HepG2 (cell line): Measurements from ENCODE around the gene RPGRIP1.

Source experiments
- EZH2 ChIP-seq: conservative IDR thresholded peaks from 2 replicates; pipeline ENCODE4 v1.6.1; 2012; ENCODE audit warnings: mild to moderate bottlenecking, low read depth, low read length, moderate library complexity
- JUNB ChIP-seq: sonication (generic); formaldehyde crosslinking; IDR thresholded peaks from 2 replicates; pipeline ENCODE4 v1.8.0; 2022; ENCODE audit warnings: missing genetic modification reagents, mild to moderate bottlenecking, borderline replicate concordance
- KAT7 ChIP-seq: IDR thresholded peaks from 2 replicates; pipeline ENCODE4 v1.6.1; 2018; ENCODE audit warnings: borderline replicate concordance, missing compliant biosample characterization
- ZNF678 ChIP-seq: sonication (generic); formaldehyde crosslinking; IDR thresholded peaks from 2 replicates; pipeline ENCODE4 v1.4.0; 2020; ENCODE audit warnings: mild to moderate bottlenecking, missing genetic modification reagents

DNA sequence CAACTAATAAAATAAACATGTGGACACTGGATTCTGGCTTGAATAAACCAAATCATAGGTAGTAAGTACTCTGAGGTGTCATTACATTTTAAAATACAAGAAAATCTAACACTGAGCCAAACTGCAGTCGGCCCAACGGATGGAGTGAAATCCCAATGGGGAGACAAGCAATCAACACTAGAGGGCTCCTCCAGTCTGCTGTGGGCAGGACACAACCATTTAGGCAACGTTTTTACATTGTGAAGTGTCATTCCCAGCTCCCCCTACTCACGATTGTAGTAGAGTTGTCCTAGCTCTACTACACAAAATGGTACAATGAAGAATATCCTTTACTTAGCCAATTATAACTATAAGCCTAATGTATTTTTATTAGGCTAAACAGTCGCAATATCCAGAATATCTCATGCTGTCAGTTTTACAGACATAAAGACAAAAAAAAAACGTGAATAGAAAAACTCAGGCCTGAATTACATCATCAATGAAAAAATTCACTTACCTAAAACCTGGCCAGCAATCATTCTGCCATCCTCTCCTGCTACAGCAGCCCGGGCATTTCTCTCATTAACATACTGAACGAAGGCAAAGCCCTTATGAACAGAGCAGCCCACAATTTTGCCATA lies 46.3 kb upstream of the RPGRIP1 start:
- TF ChIP-seq KAT7 (CRISPR knock-in tag): no peak
- no peak for TF ChIP-seq ZNF678 (CRISPR knock-in tag)
- no peak for TF ChIP-seq JUNB (CRISPR knock-in tag)
- no peak for TF ChIP-seq EZH2
